HG03135 (cell line): Measurements from ENCODE around the gene TGFB2.

Experiments used
- ATAC-seq: cut with Tn5 transposase; IDR thresholded peaks from one replicate; pipeline ENCODE4 v1.9.1; 2021; ENCODE audit warnings: mild to moderate bottlenecking, moderate library complexity; ENCODE audit not compliant: unreplicated experiment

TGFB2 gene

DNA sequence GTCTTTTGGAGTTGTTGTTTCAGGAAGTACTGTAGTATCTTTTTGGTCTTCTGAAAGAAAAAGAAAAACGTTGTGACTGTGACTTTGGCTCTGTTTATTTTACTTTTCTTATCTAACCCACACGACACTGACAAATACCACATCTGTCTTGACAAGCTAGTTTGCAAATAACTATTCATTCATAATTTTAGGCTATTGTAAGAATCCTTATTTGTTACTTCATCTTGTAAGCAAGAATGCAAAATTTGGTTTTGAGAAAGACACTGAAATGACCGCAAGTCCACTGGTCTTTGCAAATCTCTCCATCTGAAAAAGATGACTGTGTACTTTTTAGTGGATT lies 12.7 kb downstream of the TGFB2 start:
- ATAC-seq, result no peak

- no peak for ATAC-seq
Measured at GRCh38 chr1:218361298-218362065, 16.3 kb downstream of the TGFB2 start.

- ATAC-seq, result no peak
Measured at GRCh38 chr1:218362418-218363076, 17.4 kb downstream of the TGFB2 start.

DNA sequence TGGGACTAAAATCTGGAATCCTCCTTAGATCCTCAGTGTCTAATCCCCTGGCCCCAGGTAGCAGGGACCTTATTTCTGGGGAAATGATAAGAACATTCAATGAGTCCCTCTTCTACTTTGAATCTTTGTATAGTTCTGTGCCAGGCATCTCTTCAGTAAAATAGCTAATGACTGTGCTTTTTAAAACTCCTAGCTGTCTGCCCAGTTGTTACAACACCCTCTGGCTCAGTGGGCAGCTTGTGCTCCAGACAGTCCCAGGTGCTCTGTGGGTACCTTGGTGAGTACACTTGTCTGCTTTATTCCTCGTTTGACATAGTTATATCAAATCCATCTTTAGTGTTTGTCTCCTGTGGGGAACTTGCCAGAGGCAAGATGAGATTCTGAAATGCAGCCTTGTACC lies 18.0 kb downstream of the TGFB2 start:
- no peak for ATAC-seq

GRCh38 chr1:218364028-218364710 lies 19.0 kb downstream of the TGFB2 start:
- no peak for ATAC-seq

DNA sequence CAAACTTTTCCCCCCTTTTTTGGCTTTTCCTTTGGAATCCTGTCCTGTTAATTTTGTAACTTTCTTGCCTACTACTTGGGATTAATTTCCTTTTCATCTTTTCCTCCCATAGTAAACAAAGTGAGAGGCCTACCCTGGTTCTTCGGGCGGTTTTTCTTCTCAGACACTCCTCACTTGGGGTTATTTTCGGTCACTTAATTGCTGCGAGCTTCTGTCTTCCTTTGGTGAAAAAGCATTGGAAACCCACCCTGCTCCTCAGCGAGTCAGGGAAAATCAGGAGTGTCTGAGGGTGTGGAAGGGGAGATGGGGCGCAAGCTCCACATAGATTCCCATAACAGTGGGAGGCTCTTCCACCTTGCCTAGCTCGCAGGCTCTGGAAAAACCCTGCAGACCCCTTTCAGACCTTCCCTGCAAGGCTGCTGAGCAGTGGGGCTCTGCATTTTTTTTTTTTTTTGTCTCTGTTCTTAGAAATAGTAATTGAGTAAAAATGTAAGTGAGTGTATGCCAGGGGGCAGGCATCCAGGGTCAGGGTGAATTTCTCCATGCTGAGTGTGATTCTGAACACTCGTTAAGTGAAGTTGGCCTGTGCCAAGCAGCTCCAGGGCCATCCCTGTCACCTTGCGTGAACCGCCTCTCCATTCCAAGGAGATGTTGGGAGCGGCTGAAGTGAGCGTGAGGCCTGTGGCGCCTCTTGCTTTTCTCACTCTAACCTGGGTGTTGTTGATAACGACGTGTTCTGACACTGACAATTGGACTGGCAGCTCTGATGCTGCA lies 20.3 kb downstream of the TGFB2 start:
- ATAC-seq, result no peak

DNA sequence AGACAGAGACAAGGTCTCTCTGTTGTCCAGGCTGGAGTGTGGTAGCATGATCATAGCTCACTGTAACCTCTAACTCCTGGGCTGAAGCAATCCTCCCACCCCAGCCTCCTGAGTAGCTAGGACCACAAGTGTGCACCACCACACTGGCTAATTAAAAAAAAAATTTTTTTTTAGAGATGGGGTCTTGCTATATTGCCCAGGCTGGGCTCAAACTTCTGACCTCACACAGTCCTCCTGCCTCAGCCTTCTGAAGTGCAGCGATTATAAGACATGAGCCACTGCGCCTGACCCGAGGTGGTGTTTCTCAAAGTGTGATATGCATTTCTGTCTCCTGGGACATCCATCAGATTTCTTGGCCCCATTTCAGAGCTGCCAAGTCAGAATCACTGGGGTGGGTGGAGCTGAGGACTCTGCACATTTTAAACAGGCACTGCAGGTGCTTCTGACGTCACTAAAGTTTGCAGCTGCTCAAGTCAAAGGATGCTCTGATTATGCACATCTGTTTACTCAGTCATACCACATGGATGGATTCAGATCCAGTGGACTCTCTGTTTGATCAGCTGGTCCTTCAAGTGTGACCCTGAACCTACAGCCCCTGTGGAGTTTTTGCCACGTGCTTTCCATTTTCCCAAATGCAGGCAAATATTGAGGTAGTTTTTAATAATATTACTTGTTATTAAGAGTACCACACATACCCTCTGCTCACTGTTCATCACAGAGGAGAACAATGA lies 21.4 kb downstream of the TGFB2 start:
- ATAC-seq, result no peak

GRCh38 chr1:218367118-218367517 lies 22.0 kb downstream of the TGFB2 start:
- no peak for ATAC-seq

GRCh38 chr1:218368686-218369085 lies 23.6 kb downstream of the TGFB2 start:
- no peak for ATAC-seq

DNA sequence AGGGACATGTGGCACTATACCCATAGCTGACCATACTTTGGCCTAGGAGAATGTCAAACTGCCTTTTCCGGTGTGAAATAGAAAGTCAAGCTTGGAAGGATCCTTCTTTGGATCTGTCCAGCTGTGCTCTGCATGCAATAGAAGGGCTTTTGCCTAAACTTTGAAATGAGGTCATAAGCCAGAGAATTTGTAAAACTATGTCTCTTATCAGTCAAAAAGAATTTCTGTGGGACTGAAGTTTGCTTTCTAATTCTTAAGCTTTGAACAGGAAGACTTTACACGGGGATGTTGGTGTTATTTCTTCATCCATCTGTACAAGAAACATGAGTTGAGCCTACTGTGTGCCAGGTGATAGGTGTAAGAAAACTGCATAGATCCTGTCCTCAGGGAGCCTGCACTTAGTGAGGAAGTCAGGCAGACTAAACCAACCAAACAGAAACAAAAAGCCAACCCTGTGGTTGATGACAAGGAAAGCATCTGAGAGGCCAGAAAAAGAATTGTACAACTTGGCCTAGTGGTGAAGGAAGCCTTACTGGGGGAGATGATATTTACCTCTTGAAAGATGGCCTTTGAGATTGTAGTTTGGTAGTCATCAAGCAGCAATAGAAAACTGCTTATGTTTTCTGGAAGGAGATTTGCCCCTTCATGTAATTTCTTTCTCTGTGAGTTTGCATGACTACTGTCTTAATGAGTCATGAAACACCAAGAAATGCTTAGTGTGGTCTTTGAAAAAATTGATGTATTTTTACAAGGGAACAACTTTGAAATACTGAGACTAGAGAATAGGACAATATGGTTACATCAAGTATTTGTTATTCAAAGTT lies 24.8 kb downstream of the TGFB2 start:
- ATAC-seq, result no peak

GRCh38 chr1:218371927-218372672 lies 27.0 kb downstream of the TGFB2 start:
- no peak for ATAC-seq

- ATAC-seq, result no peak
Measured at GRCh38 chr1:218374401-218375353, 29.5 kb downstream of the TGFB2 start.

GRCh38 chr1:218376722-218377121 lies 31.6 kb downstream of the TGFB2 start:
- no peak for ATAC-seq

GRCh38 chr1:218377143-218377660 lies 32.1 kb downstream of the TGFB2 start:
- peak; percentile 81 for ATAC-seq

DNA sequence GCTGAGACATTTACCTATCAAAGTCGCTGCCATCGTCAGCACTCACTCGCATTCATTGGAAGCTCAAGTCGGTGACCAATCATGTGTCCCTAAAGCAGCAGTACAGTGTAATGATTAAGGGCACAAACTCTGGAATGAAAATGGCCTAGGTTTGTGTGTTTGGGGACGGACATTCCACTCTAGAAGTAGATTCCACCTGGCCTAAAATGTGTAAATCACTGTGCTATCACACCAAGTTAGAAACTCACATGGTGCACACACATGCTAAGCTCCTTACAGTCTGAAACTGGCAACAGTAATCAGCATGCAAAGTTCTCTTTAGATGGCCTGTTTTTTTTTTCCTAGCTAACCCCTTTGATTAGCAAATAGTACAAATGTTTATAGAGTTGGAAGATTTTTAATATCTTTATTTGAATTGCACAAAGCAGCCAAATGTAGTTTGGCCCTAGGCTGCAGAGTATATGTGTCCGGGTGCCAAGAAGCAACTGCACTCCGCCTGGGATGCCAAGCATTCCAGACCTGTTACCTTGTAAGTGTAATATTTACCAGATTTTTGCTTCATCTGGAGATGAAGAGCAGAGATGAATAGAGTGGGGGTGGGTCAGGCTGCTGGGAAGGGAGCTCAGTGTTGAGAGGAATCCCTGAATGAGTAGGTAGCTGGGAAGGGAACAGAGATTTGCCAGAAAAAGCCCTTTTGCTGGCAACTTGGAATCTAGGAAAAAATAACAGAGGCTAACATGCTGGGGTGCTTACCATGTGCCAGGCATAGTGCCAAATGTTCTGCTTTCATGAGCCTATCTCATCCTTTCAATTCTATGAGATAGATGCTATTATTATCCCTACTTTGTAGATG lies 35.2 kb downstream of the TGFB2 start:
- no peak for ATAC-seq

- no peak for ATAC-seq
Measured at GRCh38 chr1:218382261-218382660, 37.1 kb downstream of the TGFB2 start.

DNA sequence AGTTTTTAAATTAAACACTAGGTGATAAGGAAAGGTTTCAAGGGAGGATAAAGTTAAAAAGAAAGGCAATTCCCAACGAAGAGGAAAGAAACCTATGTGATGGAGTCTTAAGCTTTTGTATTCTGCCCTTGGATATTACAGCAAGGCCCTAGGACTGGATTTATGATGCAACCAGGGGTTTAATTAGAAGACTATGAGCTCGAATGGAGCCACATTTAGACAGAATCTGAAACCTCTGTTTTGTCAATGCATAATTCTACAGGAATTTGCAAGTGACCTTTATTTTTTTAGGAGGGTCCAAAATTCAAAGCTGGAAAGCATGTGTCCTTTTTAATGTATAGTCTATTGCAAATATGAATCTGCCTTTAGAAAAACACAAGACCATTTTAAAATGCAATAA lies 37.9 kb downstream of the TGFB2 start:
- no peak for ATAC-seq
